ENCODE results near the gene LMOD2. TPM values are rescaled to one million over a fixed set of nuclear protein-coding genes. Genes with fewer than 3 reads are reported as not detected.

LMOD2 gene
- total RNA-seq, 1 donor from 2014 or later: not detected

DNA sequence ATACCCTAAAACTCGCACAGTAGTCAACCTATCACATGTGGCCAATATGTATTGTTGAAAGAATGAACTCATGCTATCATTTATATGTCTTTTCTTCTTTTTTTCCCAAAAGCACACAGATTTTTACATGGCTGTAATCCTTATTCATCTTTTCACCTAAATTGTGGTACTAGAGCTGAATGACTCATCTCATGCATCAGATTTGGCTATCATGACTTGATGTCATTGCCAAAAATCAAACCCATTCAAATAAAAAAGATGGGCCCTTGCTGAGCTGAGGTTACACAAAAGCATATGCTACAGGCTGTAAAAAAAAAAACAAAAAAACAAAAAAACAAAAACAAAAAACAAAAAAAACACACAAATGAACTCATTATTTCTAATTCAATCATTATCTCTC lies 3.3 kb upstream of the LMOD2 start:
- DNase-seq (ENCODE audit: low read depth): no peak
- H3K27ac ChIP-seq (ENCODE audit: low read depth, low read length): no peak overlapping the region

DNA sequence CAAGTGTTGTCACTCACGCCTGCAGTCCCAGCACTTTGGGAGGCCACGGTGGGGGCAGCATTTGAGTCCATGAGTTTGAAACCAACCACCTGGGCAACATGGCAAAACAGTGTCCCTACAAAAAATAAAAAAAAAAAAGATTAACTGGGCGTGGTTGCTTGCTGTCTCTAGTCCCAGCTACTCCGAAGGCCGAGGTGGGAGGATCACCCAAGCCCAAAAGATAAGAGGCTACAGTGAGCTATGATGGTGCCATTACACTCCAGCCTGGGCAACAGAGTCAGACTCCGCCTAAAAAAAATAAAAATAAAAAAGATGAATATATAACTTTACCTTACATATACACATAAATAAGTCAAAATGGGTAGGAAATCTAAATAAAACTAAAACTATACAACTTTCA lies 2.5 kb upstream of the LMOD2 start:
- Histone ChIP-seq H4K20me1 (ENCODE audit: insufficient read depth, low read length) (no peaks in the 10 kb centered on the region), H3K27ac (ENCODE audit: low read depth, low read length) (no peak overlapping the region), H3K36me3 (ENCODE audit: insufficient read depth, low read length) (no peaks in the 10 kb centered on the region), H3K27me3 (ENCODE audit: insufficient read depth, low read length) (no peaks in the 10 kb centered on the region), H3K4me1 (ENCODE audit: insufficient read depth, low read length) (no peaks in the 10 kb centered on the region), H3K79me2 (ENCODE audit: insufficient read depth, low read length) (no peaks in the 10 kb centered on the region), H3K4me3 (ENCODE audit: insufficient read depth, low read depth, low read length) (no peak overlapping the region), H3K4me2 (ENCODE audit: low read length) (no peak overlapping the region), H2AFZ (ENCODE audit: low read depth, low read length) (no peak overlapping the region), H3K9ac (ENCODE audit: low read length) (no peak overlapping the region), H3K9me3 (ENCODE audit: insufficient read depth, low read depth, low read length) (no peaks in the 10 kb centered on the region)
- H3K4me1 Mint-ChIP-seq (ENCODE audit: low read depth, unreplicated experiment): no peaks in the 10 kb centered on the region
- H3K4me3 Mint-ChIP-seq (ENCODE audit: unreplicated experiment): no peak overlapping the region
- FAIRE-seq (no peak), DNase-seq (ENCODE audit: low read depth) (no peak)
- H3K27ac Mint-ChIP-seq (ENCODE audit: unreplicated experiment): no peak overlapping the region
- TF ChIP-seq, protein P1, sequence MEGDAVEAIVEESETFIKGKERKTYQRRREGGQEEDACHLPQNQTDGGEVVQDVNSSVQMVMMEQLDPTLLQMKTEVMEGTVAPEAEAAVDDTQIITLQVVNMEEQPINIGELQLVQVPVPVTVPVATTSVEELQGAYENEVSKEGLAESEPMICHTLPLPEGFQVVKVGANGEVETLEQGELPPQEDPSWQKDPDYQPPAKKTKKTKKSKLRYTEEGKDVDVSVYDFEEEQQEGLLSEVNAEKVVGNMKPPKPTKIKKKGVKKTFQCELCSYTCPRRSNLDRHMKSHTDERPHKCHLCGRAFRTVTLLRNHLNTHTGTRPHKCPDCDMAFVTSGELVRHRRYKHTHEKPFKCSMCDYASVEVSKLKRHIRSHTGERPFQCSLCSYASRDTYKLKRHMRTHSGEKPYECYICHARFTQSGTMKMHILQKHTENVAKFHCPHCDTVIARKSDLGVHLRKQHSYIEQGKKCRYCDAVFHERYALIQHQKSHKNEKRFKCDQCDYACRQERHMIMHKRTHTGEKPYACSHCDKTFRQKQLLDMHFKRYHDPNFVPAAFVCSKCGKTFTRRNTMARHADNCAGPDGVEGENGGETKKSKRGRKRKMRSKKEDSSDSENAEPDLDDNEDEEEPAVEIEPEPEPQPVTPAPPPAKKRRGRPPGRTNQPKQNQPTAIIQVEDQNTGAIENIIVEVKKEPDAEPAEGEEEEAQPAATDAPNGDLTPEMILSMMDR (IDR thresholded peaks at IDR 0.05; ENCODE audit: insufficient read depth, low read depth, low read length): no peak
- TF ChIP-seq EZH2 (IDR thresholded peaks at IDR 0.05; ENCODE audit: insufficient read depth, low read length): no peak
- H3K27me3 Mint-ChIP-seq (ENCODE audit: low read depth, unreplicated experiment): no peaks in the 10 kb centered on the region
- H3K36me3 Mint-ChIP-seq (ENCODE audit: low read depth, unreplicated experiment): no peaks in the 10 kb centered on the region
- H3K9me3 Mint-ChIP-seq (ENCODE audit: unreplicated experiment): no peaks in the 10 kb centered on the region

More for the DNA sequence above, 3.3 kb upstream of the LMOD2 start:
- H3K9ac ChIP-seq (ENCODE audit: low read length): no peak overlapping the region
- no peak for TF ChIP-seq EZH2 (IDR thresholded peaks at IDR 0.05; ENCODE audit: insufficient read depth, low read length)
- TF ChIP-seq, protein P1 (IDR thresholded peaks at IDR 0.05; ENCODE audit: insufficient read depth, low read depth, low read length): no peak
- no peaks in the 10 kb centered on the region for H3K4me1 ChIP-seq (ENCODE audit: insufficient read depth, low read length)
- Mint-ChIP-seq H3K27ac (ENCODE audit: unreplicated experiment) (no peak overlapping the region), H3K27me3 (ENCODE audit: low read depth, unreplicated experiment) (no peaks in the 10 kb centered on the region), H3K4me1 (ENCODE audit: low read depth, unreplicated experiment) (no peaks in the 10 kb centered on the region), H3K36me3 (ENCODE audit: low read depth, unreplicated experiment) (no peaks in the 10 kb centered on the region), H3K4me3 (ENCODE audit: unreplicated experiment) (no peak overlapping the region), H3K9me3 (ENCODE audit: unreplicated experiment) (no peaks in the 10 kb centered on the region)
- no peaks in the 10 kb centered on the region for H4K20me1 ChIP-seq (ENCODE audit: insufficient read depth, low read length)
- H3K27me3 ChIP-seq (ENCODE audit: insufficient read depth, low read length): no peaks in the 10 kb centered on the region
- H3K4me2 ChIP-seq (ENCODE audit: low read length): no peak overlapping the region
- H2AFZ ChIP-seq (ENCODE audit: low read depth, low read length): no peak overlapping the region
- H3K4me3 ChIP-seq (ENCODE audit: insufficient read depth, low read depth, low read length): no peak overlapping the region
- no peaks in the 10 kb centered on the region for H3K9me3 ChIP-seq (ENCODE audit: insufficient read depth, low read depth, low read length)
- H3K36me3 ChIP-seq (ENCODE audit: insufficient read depth, low read length): no peaks in the 10 kb centered on the region
- no peak for FAIRE-seq
- H3K79me2 ChIP-seq (ENCODE audit: insufficient read depth, low read length): no peaks in the 10 kb centered on the region

DNA sequence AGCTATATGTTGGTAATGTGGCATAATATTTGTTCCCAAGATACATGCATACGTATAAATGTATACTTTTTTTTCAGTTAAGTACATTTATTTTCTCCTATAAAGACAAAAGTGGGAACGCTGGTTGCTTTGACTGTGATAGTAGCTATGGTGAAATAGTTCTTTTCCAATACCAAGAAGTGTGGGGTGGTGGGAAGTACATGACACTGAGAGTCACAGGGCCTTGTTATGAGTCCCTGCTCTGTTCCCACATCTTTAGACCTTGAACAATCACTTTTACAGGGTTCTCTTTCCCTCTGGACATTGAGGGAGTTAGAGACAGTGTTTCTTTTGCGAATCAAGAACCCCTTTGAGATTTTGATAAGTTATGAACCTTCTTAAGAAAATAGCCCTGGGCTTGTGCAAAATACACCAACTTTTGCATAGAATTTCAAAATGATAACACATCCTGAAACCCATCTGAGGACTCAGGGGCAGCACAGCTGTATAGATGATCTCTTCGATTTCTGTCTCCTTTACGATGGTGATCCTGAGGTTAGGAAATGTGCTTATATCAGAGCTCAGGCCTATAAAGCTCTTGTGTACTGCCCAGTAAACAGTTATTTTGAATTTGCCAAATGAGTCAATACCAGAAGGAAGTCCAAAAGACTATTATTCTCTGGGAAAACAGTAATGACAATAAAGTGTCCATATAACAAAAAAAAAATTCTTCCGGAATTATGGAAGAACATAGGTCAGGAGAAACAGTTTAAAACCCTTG lies 1.1 kb downstream of the LMOD2 start:
- Histone ChIP-seq H4K20me1 (ENCODE audit: insufficient read depth, low read length) (no peaks in the 10 kb centered on the region), H2AFZ (ENCODE audit: low read depth, low read length) (no peak overlapping the region), H3K4me3 (ENCODE audit: insufficient read depth, low read depth, low read length) (no peak overlapping the region), H3K4me2 (ENCODE audit: low read length) (no peak overlapping the region), H3K9ac (ENCODE audit: low read length) (no peak overlapping the region), H3K4me1 (ENCODE audit: insufficient read depth, low read length) (no peaks in the 10 kb centered on the region), H3K27me3 (ENCODE audit: insufficient read depth, low read length) (peaks cover 5% of the 10 kb centered on the region), H3K36me3 (ENCODE audit: insufficient read depth, low read length) (no peaks in the 10 kb centered on the region), H3K27ac (ENCODE audit: low read depth, low read length) (no peak overlapping the region), H3K9me3 (ENCODE audit: insufficient read depth, low read depth, low read length) (no peaks in the 10 kb centered on the region), H3K79me2 (ENCODE audit: insufficient read depth, low read length) (no peaks in the 10 kb centered on the region)
- no peak for DNase-seq (ENCODE audit: low read depth)
- H3K4me1 Mint-ChIP-seq (ENCODE audit: low read depth, unreplicated experiment): no peaks in the 10 kb centered on the region
- H3K27ac Mint-ChIP-seq (ENCODE audit: unreplicated experiment): no peak overlapping the region
- no peak overlapping the region for H3K4me3 Mint-ChIP-seq (ENCODE audit: unreplicated experiment)
- no peak for FAIRE-seq
- H3K36me3 Mint-ChIP-seq (ENCODE audit: low read depth, unreplicated experiment): no peaks in the 10 kb centered on the region
- no peak for TF ChIP-seq EZH2 (IDR thresholded peaks at IDR 0.05; ENCODE audit: insufficient read depth, low read length)
- TF ChIP-seq, protein P1 (IDR thresholded peaks at IDR 0.05; ENCODE audit: insufficient read depth, low read depth, low read length): no peak
- peaks cover 2% of the 10 kb centered on the region for H3K27me3 Mint-ChIP-seq (ENCODE audit: low read depth, unreplicated experiment)
- no peaks in the 10 kb centered on the region for H3K9me3 Mint-ChIP-seq (ENCODE audit: unreplicated experiment)
